Measurements from ENCODE around the gene RASGRF1.

Gene RASGRF1

GRCh38 chr15:78985859-78986475 is 104.6 kb downstream of the RASGRF1 start:
- H2BK120ac ChIP-seq (ENCODE audit: low read depth, low read length), result peak overlapping the region; percentile 37
- H3K79me1 ChIP-seq (replicated peaks; ENCODE audit: low read length, poor library complexity, severe bottlenecking), result no peaks in the 10 kb centered on the region
- no peak overlapping the region for H2AFZ ChIP-seq (ENCODE audit: low read depth, low read length)
- H2AK5ac ChIP-seq (ENCODE audit: low read length, severe bottlenecking), result no peak overlapping the region
- H3K36me3 ChIP-seq (ENCODE audit: control insufficient read depth in 1 of 2, insufficient read depth in 2 of 2, low read depth in 1 of 2, low read length in 2 of 2), result no peaks in the 10 kb centered on the region
- peaks cover 13% of the 10 kb centered on the region for H3K4me1 ChIP-seq (ENCODE audit: control insufficient read depth, insufficient read depth, low read depth, low read length)
- no peak overlapping the region for H3K9ac ChIP-seq (ENCODE audit: low read length)
- no peak overlapping the region for H3K27ac ChIP-seq (ENCODE audit: low read length, poor library complexity, severe bottlenecking)
- H3K4me3 ChIP-seq (ENCODE audit: insufficient read depth in 1 of 2, low read depth in 1 of 2, low read length in 2 of 2), result no peak overlapping the region
- H3K23ac ChIP-seq (ENCODE audit: low read length in 2 of 2), result no peak overlapping the region
- H4K8ac ChIP-seq (ENCODE audit: low read length), result peak overlapping the region; percentile 5
- H3K18ac ChIP-seq (ENCODE audit: low read depth in 1 of 2, low read length in 2 of 2), result peak overlapping the region; percentile 4 to 61
- peak overlapping the region; percentile 71 to 80 for H2BK12ac ChIP-seq (ENCODE audit: low read length in 2 of 2)
- 80% methylated on average over 1 of the region's 6 CpGs for WGBS
- peak overlapping the region in 1 of 2 experiments; percentile 42 for H3K4ac ChIP-seq (ENCODE audit: low read depth in 1 of 2, low read length in 2 of 2)
- H3K9me3 ChIP-seq (ENCODE audit: control insufficient read depth, low read length), result no peaks in the 10 kb centered on the region
- no peaks in the 10 kb centered on the region for H3K27me3 ChIP-seq (ENCODE audit: control insufficient read depth in 1 of 2, insufficient read depth in 1 of 2, low read length in 2 of 2)
- H4K91ac ChIP-seq (ENCODE audit: low read length), result peak overlapping the region; percentile 30
- DNase-seq, result no peak
- no peak overlapping the region for H3K14ac ChIP-seq (ENCODE audit: low read length in 2 of 2)
- H2BK15ac ChIP-seq (ENCODE audit: low read depth, poor library complexity, severe bottlenecking), result no peak overlapping the region
- H3K4me2 ChIP-seq (ENCODE audit: low read length, poor library complexity, severe bottlenecking), result no peak overlapping the region
- H2BK5ac ChIP-seq (ENCODE audit: low read depth, low read length, poor library complexity, severe bottlenecking), result no peak overlapping the region

- 100% methylated on average over 1 of the region's 1 CpG for WGBS
- peak overlapping the region in 1 of 2 experiments; percentile 68 for H3K18ac ChIP-seq (ENCODE audit: low read depth in 1 of 2, low read length in 2 of 2)
- no peaks in the 10 kb centered on the region for H3K79me1 ChIP-seq (replicated peaks; ENCODE audit: low read length, poor library complexity, severe bottlenecking)
Observed at GRCh38 chr15:78984041-78984440, 106.5 kb downstream of the RASGRF1 start.

DNA sequence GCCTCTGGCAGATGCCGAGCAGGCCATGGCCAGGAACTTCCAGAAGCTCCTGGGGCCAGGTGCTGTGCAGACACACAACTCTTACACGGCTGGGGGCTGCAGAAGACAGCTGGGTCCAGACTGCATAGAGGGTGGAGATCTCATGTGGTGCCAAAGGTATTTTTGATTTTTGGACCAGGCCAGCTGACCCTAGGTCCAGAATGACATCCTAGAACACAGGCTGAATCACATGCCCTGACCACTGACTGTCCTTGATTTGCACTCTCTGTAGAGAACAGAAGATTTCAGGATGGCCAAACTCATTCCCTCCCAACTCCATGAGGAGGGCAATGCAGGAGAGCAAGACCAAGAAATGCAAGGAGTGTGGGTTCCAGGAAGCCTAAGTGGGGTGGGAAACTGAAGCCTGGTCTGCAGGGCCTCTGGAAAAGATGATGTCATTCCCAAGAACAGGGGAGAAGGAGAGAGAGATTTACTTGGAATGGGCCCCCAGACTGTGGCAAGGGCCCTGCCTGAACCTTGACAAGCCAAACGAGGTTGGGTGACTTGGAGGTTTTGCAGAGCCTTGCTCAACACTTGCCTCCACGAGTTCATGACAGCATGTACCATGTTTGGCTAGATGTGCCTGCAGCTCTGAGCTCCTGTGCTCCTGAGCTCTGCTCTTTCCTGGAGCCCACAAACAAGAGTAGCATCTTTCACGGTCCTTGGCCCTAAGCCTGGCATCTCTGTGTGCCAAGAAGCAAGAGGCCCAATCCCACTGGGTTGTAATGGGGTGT is 107.2 kb downstream of the RASGRF1 start:
- H3K27ac ChIP-seq (ENCODE audit: low read length, poor library complexity, severe bottlenecking), result no peak overlapping the region

More at GRCh38 chr15:78984041-78984440, 106.5 kb downstream of the RASGRF1 start:
- Histone ChIP-seq H2BK5ac (ENCODE audit: low read depth, low read length, poor library complexity, severe bottlenecking) (no peak overlapping the region), H3K4me3 (ENCODE audit: insufficient read depth in 1 of 2, low read depth in 1 of 2, low read length in 2 of 2) (no peak overlapping the region), H3K27ac (ENCODE audit: low read length, poor library complexity, severe bottlenecking) (no peak overlapping the region), H3K14ac (ENCODE audit: low read length in 2 of 2) (peak overlapping the region in 1 of 2 experiments; percentile 66), H3K4me2 (ENCODE audit: low read length, poor library complexity, severe bottlenecking) (no peak overlapping the region), H2AFZ (ENCODE audit: low read depth, low read length) (no peak overlapping the region), H3K4me1 (ENCODE audit: control insufficient read depth, insufficient read depth, low read depth, low read length) (peaks cover 15% of the 10 kb centered on the region), H2AK5ac (ENCODE audit: low read length, severe bottlenecking) (no peak overlapping the region), H3K9me3 (ENCODE audit: control insufficient read depth, low read length) (no peaks in the 10 kb centered on the region), H3K27me3 (ENCODE audit: control insufficient read depth in 1 of 2, insufficient read depth in 1 of 2, low read length in 2 of 2) (no peaks in the 10 kb centered on the region), H3K4ac (ENCODE audit: low read depth in 1 of 2, low read length in 2 of 2) (peak overlapping the region in 1 of 2 experiments; percentile 32), H3K23ac (ENCODE audit: low read length in 2 of 2) (no peak overlapping the region), H2BK15ac (ENCODE audit: low read depth, poor library complexity, severe bottlenecking) (no peak overlapping the region), H4K91ac (ENCODE audit: low read length) (peak overlapping the region; percentile 0), H3K9ac (ENCODE audit: low read length) (no peak overlapping the region), H2BK12ac (ENCODE audit: low read length in 2 of 2) (peak overlapping the region; percentile 2 to 85), H2BK120ac (ENCODE audit: low read depth, low read length) (no peak overlapping the region), H4K8ac (ENCODE audit: low read length) (no peak overlapping the region), H3K36me3 (ENCODE audit: control insufficient read depth in 1 of 2, insufficient read depth in 2 of 2, low read depth in 1 of 2, low read length in 2 of 2) (no peaks in the 10 kb centered on the region)
- DNase-seq, result no peak

GRCh38 chr15:78982736-78983135 is 107.8 kb downstream of the RASGRF1 start:
- H4K8ac ChIP-seq (ENCODE audit: low read length), result peak overlapping the region; percentile 27
- no peak overlapping the region for H3K4me2 ChIP-seq (ENCODE audit: low read length, poor library complexity, severe bottlenecking)
- no peaks in the 10 kb centered on the region for H3K9me3 ChIP-seq (ENCODE audit: control insufficient read depth, low read length)
- 79% methylated on average over 10 of the region's 10 CpGs for WGBS
- no peak overlapping the region for H3K14ac ChIP-seq (ENCODE audit: low read length in 2 of 2)
- H2BK5ac ChIP-seq (ENCODE audit: low read depth, low read length, poor library complexity, severe bottlenecking), result no peak overlapping the region
- no peak overlapping the region for H3K23ac ChIP-seq (ENCODE audit: low read length in 2 of 2)
- peak overlapping the region in 1 of 2 experiments; percentile 45 for H2BK12ac ChIP-seq (ENCODE audit: low read length in 2 of 2)
- H3K4me3 ChIP-seq (ENCODE audit: insufficient read depth in 1 of 2, low read depth in 1 of 2, low read length in 2 of 2), result no peak overlapping the region
- no peaks in the 10 kb centered on the region for H3K36me3 ChIP-seq (ENCODE audit: control insufficient read depth in 1 of 2, insufficient read depth in 2 of 2, low read depth in 1 of 2, low read length in 2 of 2)
- no peaks in the 10 kb centered on the region for H3K79me1 ChIP-seq (replicated peaks; ENCODE audit: low read length, poor library complexity, severe bottlenecking)
- H3K27ac ChIP-seq (ENCODE audit: low read length, poor library complexity, severe bottlenecking), result no peak overlapping the region
- peak overlapping the region; percentile 13 for H2BK120ac ChIP-seq (ENCODE audit: low read depth, low read length)
- no peak overlapping the region for H4K91ac ChIP-seq (ENCODE audit: low read length)
- peak overlapping the region in 1 of 2 experiments; percentile 17 for H3K4ac ChIP-seq (ENCODE audit: low read depth in 1 of 2, low read length in 2 of 2)
- H3K27me3 ChIP-seq (ENCODE audit: control insufficient read depth in 1 of 2, insufficient read depth in 1 of 2, low read length in 2 of 2), result no peaks in the 10 kb centered on the region
- H3K9ac ChIP-seq (ENCODE audit: low read length), result no peak overlapping the region
- H3K4me1 ChIP-seq (ENCODE audit: control insufficient read depth, insufficient read depth, low read depth, low read length), result peaks cover 13% of the 10 kb centered on the region
- no peak for DNase-seq
- no peak overlapping the region for H2AFZ ChIP-seq (ENCODE audit: low read depth, low read length)
- H2BK15ac ChIP-seq (ENCODE audit: low read depth, poor library complexity, severe bottlenecking), result no peak overlapping the region
- H3K18ac ChIP-seq (ENCODE audit: low read depth in 1 of 2, low read length in 2 of 2), result peak overlapping the region in 1 of 2 experiments; percentile 45
- H2AK5ac ChIP-seq (ENCODE audit: low read length, severe bottlenecking), result no peak overlapping the region

More for the DNA sequence above, 107.2 kb downstream of the RASGRF1 start:
- DNase-seq, result no peak
- peak overlapping the region; percentile 2 to 85 for H2BK12ac ChIP-seq (ENCODE audit: low read length in 2 of 2)
- H2BK5ac ChIP-seq (ENCODE audit: low read depth, low read length, poor library complexity, severe bottlenecking), result no peak overlapping the region
- peak overlapping the region; percentile 26 to 68 for H3K18ac ChIP-seq (ENCODE audit: low read depth in 1 of 2, low read length in 2 of 2)
- no peaks in the 10 kb centered on the region for H3K79me1 ChIP-seq (replicated peaks; ENCODE audit: low read length, poor library complexity, severe bottlenecking)
- H3K4me2 ChIP-seq (ENCODE audit: low read length, poor library complexity, severe bottlenecking), result no peak overlapping the region
- H2AFZ ChIP-seq (ENCODE audit: low read depth, low read length), result no peak overlapping the region
- H3K9ac ChIP-seq (ENCODE audit: low read length), result no peak overlapping the region
- peaks cover 16% of the 10 kb centered on the region for H3K4me1 ChIP-seq (ENCODE audit: control insufficient read depth, insufficient read depth, low read depth, low read length)
- no peak overlapping the region for H2BK120ac ChIP-seq (ENCODE audit: low read depth, low read length)
- no peak overlapping the region for H3K4ac ChIP-seq (ENCODE audit: low read depth in 1 of 2, low read length in 2 of 2)
- no peaks in the 10 kb centered on the region for H3K9me3 ChIP-seq (ENCODE audit: control insufficient read depth, low read length)
- H3K23ac ChIP-seq (ENCODE audit: low read length in 2 of 2), result no peak overlapping the region
- 75% methylated on average over 5 of the region's 5 CpGs for WGBS
- H3K4me3 ChIP-seq (ENCODE audit: insufficient read depth in 1 of 2, low read depth in 1 of 2, low read length in 2 of 2), result no peak overlapping the region
- H4K91ac ChIP-seq (ENCODE audit: low read length), result peak overlapping the region; percentile 15
- H3K36me3 ChIP-seq (ENCODE audit: control insufficient read depth in 1 of 2, insufficient read depth in 2 of 2, low read depth in 1 of 2, low read length in 2 of 2), result no peaks in the 10 kb centered on the region
- H2AK5ac ChIP-seq (ENCODE audit: low read length, severe bottlenecking), result no peak overlapping the region
- peak overlapping the region; percentile 27 for H4K8ac ChIP-seq (ENCODE audit: low read length)
- H2BK15ac ChIP-seq (ENCODE audit: low read depth, poor library complexity, severe bottlenecking), result no peak overlapping the region
- peak overlapping the region in 1 of 2 experiments; percentile 66 for H3K14ac ChIP-seq (ENCODE audit: low read length in 2 of 2)
- no peaks in the 10 kb centered on the region for H3K27me3 ChIP-seq (ENCODE audit: control insufficient read depth in 1 of 2, insufficient read depth in 1 of 2, low read length in 2 of 2)
